ENCODE data around the gene ATXN1. TPM values are rescaled to one million over a fixed set of nuclear protein-coding genes. Genes with fewer than 3 reads are reported as not detected.

ATXN1 gene
- total and polyA plus RNA-seq, 2 of the 13 experiments (the other 11 are each of a cell fraction or from before 2014, with no cell fraction given): 20.7 to 39.5 TPM

- no peak for ATAC-seq
- WGBS (ENCODE audit: low lambda C conversion rate): 98% methylated on average over 3 of the region's 3 CpGs
These were observed 400.9 kb downstream of the ATXN1 start for GRCh38 chr6:16360365-16360764.

More at GRCh38 chr6:16360365-16360764, 400.9 kb downstream of the ATXN1 start:
- in situ Hi-C loops (cut with HindIII; ENCODE audit: extremely low pct_ligation_motif_present, low pct_unique_long_range_greater_than_20kb): no loop called here
- no peaks in the 10 kb centered on the region for H4K20me1 ChIP-seq (ENCODE audit: insufficient read depth, low read length)
- CTCF ChIA-PET (ENCODE audit: low intra/inter-chr PET ratio, low total read pairs): no interaction called here
- H3K4me3 ChIP-seq (replicated peaks in 1 of 3; ENCODE audit: insufficient read depth in 1 of 3, low read depth in 2 of 3, low read length in 3 of 3): no peak overlapping the region
- H3K79me2 ChIP-seq (ENCODE audit: insufficient read depth, low read length): no peaks in the 10 kb centered on the region
- BruUV-seq (replicated peaks): no TSS peak
- TF ChIP-seq LCORL (IDR thresholded peaks at IDR 0.05) (no peak), LCORL (CRISPR knock-in tag; IDR thresholded peaks at IDR 0.05) (no peak), RORA (CRISPR knock-in tag; IDR thresholded peaks at IDR 0.05) (no peak), ISL2 (CRISPR knock-in tag; IDR thresholded peaks at IDR 0.05) (no peak), JUN (CRISPR knock-in tag; IDR thresholded peaks at IDR 0.05) (no peak), ZBTB26 (CRISPR knock-in tag; IDR thresholded peaks at IDR 0.05; ENCODE audit: borderline replicate concordance) (no peak), NFE2 (CRISPR knock-in tag; IDR thresholded peaks at IDR 0.05) (no peak), SP2 (CRISPR knock-in tag; IDR thresholded peaks at IDR 0.05) (no peak), IKZF4 (CRISPR knock-in tag; IDR thresholded peaks at IDR 0.05; ENCODE audit: borderline replicate concordance, low read depth, not compliant biosample characterization) (no peak), SALL2 (CRISPR knock-in tag; IDR thresholded peaks at IDR 0.05) (no peak), ZNF567 (CRISPR knock-in tag; IDR thresholded peaks at IDR 0.05; ENCODE audit: borderline replicate concordance) (no peak), DMAP1 (CRISPR knock-in tag; IDR thresholded peaks at IDR 0.05) (no peak), THYN1 (CRISPR knock-in tag; IDR thresholded peaks at IDR 0.05; ENCODE audit: borderline replicate concordance, low read depth) (no peak)
- TF ChIP-seq, protein P1, sequence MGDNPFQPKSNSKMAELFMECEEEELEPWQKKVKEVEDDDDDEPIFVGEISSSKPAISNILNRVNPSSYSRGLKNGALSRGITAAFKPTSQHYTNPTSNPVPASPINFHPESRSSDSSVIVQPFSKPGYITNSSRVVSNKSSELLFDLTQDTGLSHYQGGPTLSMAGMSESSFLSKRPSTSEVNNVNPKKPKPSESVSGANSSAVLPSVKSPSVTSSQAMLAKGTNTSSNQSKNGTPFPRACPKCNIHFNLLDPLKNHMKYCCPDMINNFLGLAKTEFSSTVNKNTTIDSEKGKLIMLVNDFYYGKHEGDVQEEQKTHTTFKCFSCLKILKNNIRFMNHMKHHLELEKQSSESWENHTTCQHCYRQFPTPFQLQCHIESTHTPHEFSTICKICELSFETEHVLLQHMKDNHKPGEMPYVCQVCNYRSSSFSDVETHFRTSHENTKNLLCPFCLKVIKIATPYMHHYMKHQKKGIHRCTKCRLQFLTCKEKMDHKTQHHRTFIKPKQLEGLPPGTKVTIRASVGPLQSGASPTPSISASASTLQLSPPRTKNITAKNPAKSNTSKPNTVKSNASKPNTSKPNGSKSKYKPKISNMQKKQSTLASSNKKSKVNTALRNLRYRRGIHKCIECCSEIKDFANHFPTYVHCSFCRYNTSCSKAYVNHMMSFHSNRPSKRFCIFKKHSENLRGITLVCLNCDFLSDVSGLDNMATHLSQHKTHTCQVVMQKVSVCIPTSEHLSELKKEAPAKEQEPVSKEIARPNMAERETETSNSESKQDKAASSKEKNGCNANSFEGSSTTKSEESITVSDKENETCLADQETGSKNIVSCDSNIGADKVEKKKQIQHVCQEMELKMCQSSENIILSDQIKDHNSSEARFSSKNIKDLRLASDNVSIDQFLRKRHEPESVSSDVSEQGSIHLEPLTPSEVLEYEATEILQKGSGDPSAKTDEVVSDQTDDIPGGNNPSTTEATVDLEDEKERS (CRISPR knock-in tag; IDR thresholded peaks at IDR 0.05): no peak
- TF ChIP-seq, protein P2, sequence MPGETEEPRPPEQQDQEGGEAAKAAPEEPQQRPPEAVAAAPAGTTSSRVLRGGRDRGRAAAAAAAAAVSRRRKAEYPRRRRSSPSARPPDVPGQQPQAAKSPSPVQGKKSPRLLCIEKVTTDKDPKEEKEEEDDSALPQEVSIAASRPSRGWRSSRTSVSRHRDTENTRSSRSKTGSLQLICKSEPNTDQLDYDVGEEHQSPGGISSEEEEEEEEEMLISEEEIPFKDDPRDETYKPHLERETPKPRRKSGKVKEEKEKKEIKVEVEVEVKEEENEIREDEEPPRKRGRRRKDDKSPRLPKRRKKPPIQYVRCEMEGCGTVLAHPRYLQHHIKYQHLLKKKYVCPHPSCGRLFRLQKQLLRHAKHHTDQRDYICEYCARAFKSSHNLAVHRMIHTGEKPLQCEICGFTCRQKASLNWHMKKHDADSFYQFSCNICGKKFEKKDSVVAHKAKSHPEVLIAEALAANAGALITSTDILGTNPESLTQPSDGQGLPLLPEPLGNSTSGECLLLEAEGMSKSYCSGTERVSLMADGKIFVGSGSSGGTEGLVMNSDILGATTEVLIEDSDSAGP (CRISPR knock-in tag; IDR thresholded peaks at IDR 0.05; ENCODE audit: borderline replicate concordance): no peak
- TF ChIP-seq, protein P3, sequence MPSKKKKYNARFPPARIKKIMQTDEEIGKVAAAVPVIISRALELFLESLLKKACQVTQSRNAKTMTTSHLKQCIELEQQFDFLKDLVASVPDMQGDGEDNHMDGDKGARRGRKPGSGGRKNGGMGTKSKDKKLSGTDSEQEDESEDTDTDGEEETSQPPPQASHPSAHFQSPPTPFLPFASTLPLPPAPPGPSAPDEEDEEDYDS (CRISPR knock-in tag; IDR thresholded peaks at IDR 0.05): no peak
- TF ChIP-seq, protein P4, sequence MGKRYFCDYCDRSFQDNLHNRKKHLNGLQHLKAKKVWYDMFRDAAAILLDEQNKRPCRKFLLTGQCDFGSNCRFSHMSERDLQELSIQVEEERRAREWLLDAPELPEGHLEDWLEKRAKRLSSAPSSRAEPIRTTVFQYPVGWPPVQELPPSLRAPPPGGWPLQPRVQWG (CRISPR knock-in tag; IDR thresholded peaks at IDR 0.05; ENCODE audit: borderline replicate concordance, low read depth): no peak
- H3K9me3 ChIP-seq (ENCODE audit: low read length): no peaks in the 10 kb centered on the region
- H3K4me2 ChIP-seq (ENCODE audit: low read depth, low read length): no peak overlapping the region
- H2AFZ ChIP-seq (ENCODE audit: low read length): no peak overlapping the region
- POLR2A ChIA-PET: no interaction called here
- intact Hi-C loops (cut with micrococcal nuclease; ENCODE audit: unreplicated experiment): no loop called here
- DNase-seq (ENCODE audit: low spot score) (no peak), FAIRE-seq (no peak)
- no peak overlapping the region for H3K9ac ChIP-seq (ENCODE audit: insufficient read depth, low read depth, low read length)
- no peaks in the 10 kb centered on the region for H3K4me1 ChIP-seq (ENCODE audit: insufficient read depth, low read length)
- peaks cover 3 to 12% of the 10 kb centered on the region in 2 experiments; a peak in 3 of 5 replicates for H3K36me3 ChIP-seq (replicated peaks in 1 of 2; ENCODE audit: control insufficient read depth in 1 of 2, insufficient read depth in 2 of 2, low read length in 2 of 2)
- no peaks in the 10 kb centered on the region for H3K27me3 ChIP-seq (ENCODE audit: control insufficient read depth in 1 of 2, insufficient read depth in 2 of 2, low read length in 2 of 2)
- H3K27ac ChIP-seq (ENCODE audit: extremely low read length, insufficient read depth, low read length): no peak overlapping the region
